Measurements from ENCODE around the gene PGAP6.
A peak's percentile ranks its signal among the peaks of the same experiment; 100 is the strongest.

DNA sequence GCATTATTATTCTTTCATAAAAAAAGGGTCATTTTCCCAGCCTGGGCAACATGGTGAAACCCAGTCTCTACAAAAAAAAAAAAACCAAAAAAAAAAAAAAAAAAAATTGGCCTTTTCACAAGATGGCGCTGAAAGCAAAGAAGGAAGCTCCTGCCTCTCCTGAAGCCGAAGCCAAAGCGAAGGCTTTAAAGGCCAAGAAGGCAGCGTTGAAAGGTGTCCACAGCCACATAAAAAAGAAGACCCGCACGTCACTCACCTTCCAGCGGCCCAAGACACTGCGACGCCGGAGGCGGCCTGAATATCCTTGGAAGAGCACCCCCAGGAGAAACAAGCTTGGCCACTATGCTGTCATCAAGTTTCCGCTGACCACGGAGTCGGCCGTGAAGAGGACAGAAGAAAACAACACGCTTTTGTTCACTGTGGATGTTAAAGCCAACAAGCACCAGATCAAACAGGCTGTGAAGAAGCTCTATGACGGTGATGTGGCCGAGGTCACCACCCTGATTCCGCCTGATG, 4.9 kb upstream of the PGAP6 start:
- TF ChIP-seq, protein P1, sequence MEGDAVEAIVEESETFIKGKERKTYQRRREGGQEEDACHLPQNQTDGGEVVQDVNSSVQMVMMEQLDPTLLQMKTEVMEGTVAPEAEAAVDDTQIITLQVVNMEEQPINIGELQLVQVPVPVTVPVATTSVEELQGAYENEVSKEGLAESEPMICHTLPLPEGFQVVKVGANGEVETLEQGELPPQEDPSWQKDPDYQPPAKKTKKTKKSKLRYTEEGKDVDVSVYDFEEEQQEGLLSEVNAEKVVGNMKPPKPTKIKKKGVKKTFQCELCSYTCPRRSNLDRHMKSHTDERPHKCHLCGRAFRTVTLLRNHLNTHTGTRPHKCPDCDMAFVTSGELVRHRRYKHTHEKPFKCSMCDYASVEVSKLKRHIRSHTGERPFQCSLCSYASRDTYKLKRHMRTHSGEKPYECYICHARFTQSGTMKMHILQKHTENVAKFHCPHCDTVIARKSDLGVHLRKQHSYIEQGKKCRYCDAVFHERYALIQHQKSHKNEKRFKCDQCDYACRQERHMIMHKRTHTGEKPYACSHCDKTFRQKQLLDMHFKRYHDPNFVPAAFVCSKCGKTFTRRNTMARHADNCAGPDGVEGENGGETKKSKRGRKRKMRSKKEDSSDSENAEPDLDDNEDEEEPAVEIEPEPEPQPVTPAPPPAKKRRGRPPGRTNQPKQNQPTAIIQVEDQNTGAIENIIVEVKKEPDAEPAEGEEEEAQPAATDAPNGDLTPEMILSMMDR (conservative IDR thresholded peaks at IDR 0.05 in 1 of 2, IDR thresholded peaks at IDR 0.05 in 1 of 2; ENCODE audit: extremely low read depth in 1 of 2, insufficient read depth in 1 of 2, low read depth in 1 of 2, low read length in 2 of 2) = peak in 1 of 2 donors; percentile 15
- TF ChIP-seq EZH2 (IDR thresholded peaks at IDR 0.05; ENCODE audit: borderline replicate concordance, low read length) = no peak
